SK-N-SH treated with all-trans-retinoic acid at 6 μM for 48 hours (cell line): ENCODE results near the gene ADD1.

Experiments used
- ATAC-seq: fragments of 200-7000 bp; cut with Tn5 transposase; 3 replicates; pipeline ENCODE4 v1.9.1; 2020; ENCODE audit warnings: mild to moderate bottlenecking, moderate library complexity
- ARNTL ChIP-seq: fragments of 450-650 bp; formaldehyde crosslinking; IDR thresholded peaks from 2 replicates; pipeline ENCODE4 v1.5.0; 2020; ENCODE audit warnings: low read depth, mild to moderate bottlenecking, moderate library complexity, borderline replicate concordance
- BACH2 ChIP-seq: fragments of 250-450 bp; sonication (Bioruptor Pico); IDR thresholded peaks from 2 replicates; pipeline ENCODE4 v1.9.0; 2021; ENCODE audit warnings: mild to moderate bottlenecking, borderline replicate concordance
- CREB5 ChIP-seq: fragments of 250-450 bp; sonication (Bioruptor Pico); IDR thresholded peaks from 2 replicates; pipeline ENCODE4 v1.5.1; 2020; ENCODE audit warnings: low read depth, mild to moderate bottlenecking, moderate library complexity
- CSDC2 ChIP-seq: fragments of 250-450 bp; sonication (Bioruptor Pico); IDR thresholded peaks from 2 replicates; pipeline ENCODE4 v1.5.0; 2020; ENCODE audit warnings: mild to moderate bottlenecking, moderate library complexity
- CSRNP3 ChIP-seq: fragments of 250-450 bp; sonication (Bioruptor Pico); IDR thresholded peaks from 2 replicates; pipeline ENCODE4 v1.5.1; 2021; ENCODE audit warnings: mild to moderate bottlenecking, moderate library complexity
- ESRRG ChIP-seq: fragments of 250-450 bp; sonication (Bioruptor Pico); IDR thresholded peaks from 2 replicates; pipeline ENCODE4 v1.6.1; 2021; ENCODE audit warnings: mild to moderate bottlenecking
- GLIS3 ChIP-seq: fragments of 250-450 bp; sonication (Bioruptor Pico); IDR thresholded peaks from 2 replicates; pipeline ENCODE4 v1.5.0; 2020; ENCODE audit warnings: mild to moderate bottlenecking, moderate library complexity
- ISL1 ChIP-seq: fragments of 250-450 bp; sonication (Bioruptor Pico); IDR thresholded peaks from 2 replicates; pipeline ENCODE4 v2.1.2; 2022; ENCODE audit warnings: mild to moderate bottlenecking, moderate library complexity
- OSR1 ChIP-seq: fragments of 250-450 bp; sonication (Bioruptor Pico); IDR thresholded peaks from 2 replicates; pipeline ENCODE4 v1.8.0; 2022; ENCODE audit warnings: moderate library complexity, mild to moderate bottlenecking, inconsistent platforms
- PATZ1 ChIP-seq: fragments of 250-450 bp; sonication (Bioruptor Pico); IDR thresholded peaks from 2 replicates; pipeline ENCODE4 v1.8.0; 2020; ENCODE audit warnings: mild to moderate bottlenecking, moderate library complexity, borderline replicate concordance
- POU6F1 ChIP-seq: fragments of 250-450 bp; sonication (Bioruptor Pico); IDR thresholded peaks from 2 replicates; pipeline ENCODE4 v1.8.0; 2021; ENCODE audit warnings: low read depth, mild to moderate bottlenecking, moderate library complexity, borderline replicate concordance
- PPARA ChIP-seq: fragments of 250-450 bp; sonication (Bioruptor Pico); IDR thresholded peaks from 2 replicates; pipeline ENCODE4 v1.5.0; 2020; ENCODE audit warnings: mild to moderate bottlenecking, borderline replicate concordance
- SNAI2 ChIP-seq: fragments of 250-450 bp; sonication (Bioruptor Pico); IDR thresholded peaks from 2 replicates; pipeline ENCODE4 v1.5.0; 2020; ENCODE audit warnings: mild to moderate bottlenecking, moderate library complexity
- TOX ChIP-seq: fragments of 250-450 bp; sonication (Bioruptor Pico); IDR thresholded peaks from 2 replicates; pipeline ENCODE4 v1.8.0; 2021; ENCODE audit warnings: mild to moderate bottlenecking, moderate library complexity, borderline replicate concordance
- TSHZ2 ChIP-seq: fragments of 250-450 bp; sonication (Bioruptor Pico); IDR thresholded peaks from 2 replicates; pipeline ENCODE4 v1.5.0; 2020; ENCODE audit warnings: mild to moderate bottlenecking, moderate library complexity
- ZFP3 ChIP-seq: fragments of 250-450 bp; sonication (Bioruptor Pico); IDR thresholded peaks from 2 replicates; pipeline ENCODE4 v1.5.0; 2020; ENCODE audit warnings: mild to moderate bottlenecking, moderate library complexity
- ZFP30 ChIP-seq: fragments of 450-650 bp; formaldehyde crosslinking; IDR thresholded peaks from 2 replicates; pipeline ENCODE4 v1.5.0; 2022; ENCODE audit warnings: mild to moderate bottlenecking, moderate library complexity
- ZNF565 ChIP-seq: fragments of 450-650 bp; formaldehyde crosslinking; conservative IDR thresholded peaks from 2 replicates; pipeline ENCODE4 v1.5.0; 2020; ENCODE audit warnings: low read depth, mild to moderate bottlenecking, moderate library complexity
- ZNF70 ChIP-seq: fragments of 450-650 bp; formaldehyde crosslinking; IDR thresholded peaks from 2 replicates; pipeline ENCODE4 v1.5.0; 2020; ENCODE audit warnings: mild to moderate bottlenecking, moderate library complexity
- ZNF8 ChIP-seq: fragments of 450-650 bp; formaldehyde crosslinking; IDR thresholded peaks from 2 replicates; pipeline ENCODE4 v1.5.0; 2020; ENCODE audit warnings: mild to moderate bottlenecking, moderate library complexity

Gene ADD1

GRCh38 chr4:2933566-2934076 is 90.0 kb downstream of the ADD1 start:
- TF ChIP-seq ZFP3 (CRISPR knock-in tag) (no peak), ESRRG (CRISPR knock-in tag) (no peak), TSHZ2 (CRISPR knock-in tag) (no peak), ZNF70 (no peak), ISL1 (CRISPR knock-in tag) (no peak), ZNF8 (CRISPR knock-in tag) (no peak), POU6F1 (CRISPR knock-in tag) (no peak), PATZ1 (CRISPR knock-in tag) (no peak), CREB5 (CRISPR knock-in tag) (no peak), SNAI2 (CRISPR knock-in tag) (no peak), ARNTL (CRISPR knock-in tag) (no peak), BACH2 (CRISPR knock-in tag) (no peak), GLIS3 (CRISPR knock-in tag) (no peak), ZNF565 (CRISPR knock-in tag) (no peak), TOX (CRISPR knock-in tag) (no peak), ZFP30 (CRISPR knock-in tag) (no peak)
- ATAC-seq: peak; percentile 27

- ATAC-seq: no peak; the same call in none of the 3 replicates
- TF ChIP-seq ZFP3 (CRISPR knock-in tag): no peak
These were observed 90.6 kb downstream of the ADD1 start for GRCh38 chr4:2934077-2934812.

- ATAC-seq: peak; percentile 57
- no peak for TF ChIP-seq CSRNP3
- no peak for TF ChIP-seq GLIS3 (CRISPR knock-in tag)
- no peak for TF ChIP-seq ZNF8 (CRISPR knock-in tag)
- TF ChIP-seq OSR1 (CRISPR knock-in tag): no peak
- no peak for TF ChIP-seq PPARA
- TF ChIP-seq CSDC2 (CRISPR knock-in tag): no peak
- TF ChIP-seq ARNTL (CRISPR knock-in tag): no peak
- TF ChIP-seq TSHZ2 (CRISPR knock-in tag): no peak
- no peak for TF ChIP-seq TOX (CRISPR knock-in tag)
- no peak for TF ChIP-seq POU6F1 (CRISPR knock-in tag)
- TF ChIP-seq ZFP3 (CRISPR knock-in tag): no peak
- TF ChIP-seq ZNF70: no peak
- TF ChIP-seq ZNF565 (CRISPR knock-in tag): no peak
These were observed 91.4 kb downstream of the ADD1 start for GRCh38 chr4:2934813-2935761.
